PC-3 (cell line): ENCODE results near the gene PLAAT2.

ENCODE experiments used
- CTCF ChIP-seq: fragments of 300-600 bp; sonication (generic); conservative IDR thresholded peaks from 2 replicates; pipeline ENCODE4 v1.5.1; 2017; ENCODE audit warnings: antibody characterized with exemption, low read depth, mild to moderate bottlenecking, low read length
- EZH2 ChIP-seq: fragments of 300-600 bp; sonication (generic); IDR thresholded peaks from one replicate; pipeline ENCODE4 v1.6.1; 2017; ENCODE audit warnings: antibody characterized with exemption, mild to moderate bottlenecking, low read length; ENCODE audit not compliant: unreplicated experiment
- EZH2phosphoT487 ChIP-seq: fragments of 300-600 bp; sonication (generic); IDR thresholded peaks from 2 replicates; pipeline ENCODE4 v1.6.1; 2018; ENCODE audit warnings: mild to moderate bottlenecking, antibody characterized with exemption, low read length, borderline replicate concordance

DNA sequence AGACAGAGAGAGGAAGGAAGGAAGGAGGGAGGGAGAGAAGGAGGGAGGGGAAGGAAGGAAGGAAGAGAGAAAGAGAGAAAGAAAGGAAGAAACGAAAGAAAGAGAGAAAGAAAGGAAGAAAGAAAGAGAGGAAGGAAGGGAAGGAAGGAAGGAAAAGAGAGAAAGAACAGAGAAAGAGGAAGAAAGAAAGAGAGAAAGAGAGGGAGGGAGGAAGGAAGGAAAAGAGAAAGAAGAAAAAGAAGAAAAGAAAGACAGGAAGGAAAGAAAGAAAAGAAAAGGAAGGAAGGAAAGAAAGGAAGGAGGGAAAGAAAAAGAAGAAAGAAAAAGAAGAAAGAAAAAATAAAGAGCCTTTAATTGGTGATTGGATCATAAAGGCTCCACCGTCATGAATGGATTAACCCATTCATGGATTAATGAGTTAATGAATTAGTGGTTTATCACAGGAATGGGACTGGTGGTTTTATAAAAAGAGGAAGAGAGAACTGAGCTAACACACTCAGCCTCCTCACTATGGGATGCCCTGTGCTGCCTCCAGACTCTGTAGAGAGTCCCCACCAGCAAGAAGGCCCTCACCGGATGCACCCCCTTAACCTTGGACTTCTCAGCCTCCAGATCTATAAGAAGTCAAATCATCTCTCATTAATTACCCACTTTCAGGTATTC lies 9.0 kb upstream of the PLAAT2 start:
- no peak for TF ChIP-seq CTCF
- no peak for TF ChIP-seq EZH2
- TF ChIP-seq EZH2phosphoT487 = no peak
